ENCODE measurements around the gene HAUS7. TPM values are rescaled to one million over a fixed set of nuclear protein-coding genes. Genes with fewer than 3 reads are reported as not detected.

The HAUS7 gene
- total RNA-seq, 1 experiment from 2014 or later = 59.9 TPM

- DNase-seq (ENCODE audit: low read depth, low spot score) = no peak
- no peak for ATAC-seq
- ChIA-PET POLR2A (no interaction called here), CTCF (interaction anchor here (1.1 kb wide), 1 partner anchor 10 kb away, joined by 3 read pairs; no protein-coding TSS in a partner anchor)
- Histone ChIP-seq H3K27ac (ENCODE audit: low read length) (no peak overlapping the region), H3K4me1 (ENCODE audit: control insufficient read depth, insufficient read depth, low read length) (no peaks in the 10 kb centered on the region), H3K4me3 (ENCODE audit: low read depth in 2 of 2, low read length in 2 of 2) (no peak overlapping the region), H3K9me3 (ENCODE audit: control insufficient read depth, insufficient read depth, low read depth, low read length) (no peaks in the 10 kb centered on the region), H3K36me3 (ENCODE audit: control insufficient read depth, insufficient read depth, low read length) (no peaks in the 10 kb centered on the region; the same call in 1 of the 2 replicates), H3K27me3 (ENCODE audit: control insufficient read depth, insufficient read depth, low read length) (no peaks in the 10 kb centered on the region)
- intact Hi-C loops (cut with micrococcal nuclease; ENCODE audit: unreplicated experiment) = no loop called here
- in situ Hi-C loops (cut with HindIII; ENCODE audit: low pct_unique_long_range_greater_than_20kb, low sequenced_read_pairs) = no loop called here
- no peak for TF ChIP-seq REST (IDR thresholded peaks at IDR 0.05; ENCODE audit: insufficient read depth in 1 of 2, low read depth in 2 of 2, low read length in 1 of 2)
- no peak for TF ChIP-seq TCF7L2 (IDR thresholded peaks at IDR 0.05; ENCODE audit: low read depth, low read length)
- no peak for TF ChIP-seq CTCF (IDR thresholded peaks at IDR 0.05)
- TF ChIP-seq POLR2AphosphoS5 (IDR thresholded peaks at IDR 0.05; ENCODE audit: low read depth, low read length) = no peak
- TF ChIP-seq SIN3A (IDR thresholded peaks at IDR 0.05; ENCODE audit: borderline replicate concordance, insufficient read depth, low read depth, low read length) = no peak
- BruUV-seq (replicated peaks) = no TSS peak
Measured at GRCh38 chrX:153450949-153451277, 19.5 kb downstream of the HAUS7 start.

- H3K36me3 ChIP-seq (ENCODE audit: control insufficient read depth, insufficient read depth, low read length) = no peaks in the 10 kb centered on the region; the same call in 1 of the 2 replicates
- in situ Hi-C loops (cut with HindIII; ENCODE audit: low pct_unique_long_range_greater_than_20kb, low sequenced_read_pairs) = no loop called here
Measured at GRCh38 chrX:153450114-153450948, 20.0 kb downstream of the HAUS7 start.

More at GRCh38 chrX:153450114-153450948, 20.0 kb downstream of the HAUS7 start:
- DNase-seq (ENCODE audit: low read depth, low spot score) = no peak
- Histone ChIP-seq H3K4me3 (ENCODE audit: low read depth in 2 of 2, low read length in 2 of 2) (no peak overlapping the region), H3K27ac (ENCODE audit: low read length) (no peak overlapping the region), H3K9me3 (ENCODE audit: control insufficient read depth, insufficient read depth, low read depth, low read length) (no peaks in the 10 kb centered on the region), H3K4me1 (ENCODE audit: control insufficient read depth, insufficient read depth, low read length) (no peaks in the 10 kb centered on the region), H3K27me3 (ENCODE audit: control insufficient read depth, insufficient read depth, low read length) (no peaks in the 10 kb centered on the region)
- CTCF ChIA-PET = no interaction called here
- ATAC-seq = no peak
- POLR2A ChIA-PET = no interaction called here
- intact Hi-C loops (cut with micrococcal nuclease; ENCODE audit: unreplicated experiment) = no loop called here
- no peak for TF ChIP-seq SIN3A (IDR thresholded peaks at IDR 0.05; ENCODE audit: borderline replicate concordance, insufficient read depth, low read depth, low read length)
- no peak for TF ChIP-seq POLR2AphosphoS5 (IDR thresholded peaks at IDR 0.05; ENCODE audit: low read depth, low read length)
- TF ChIP-seq TCF7L2 (IDR thresholded peaks at IDR 0.05; ENCODE audit: low read depth, low read length) = no peak
- TF ChIP-seq REST (IDR thresholded peaks at IDR 0.05; ENCODE audit: insufficient read depth in 1 of 2, low read depth in 2 of 2, low read length in 1 of 2) = no peak
- TF ChIP-seq CTCF (IDR thresholded peaks at IDR 0.05) = no peak
- BruUV-seq (replicated peaks) = no TSS peak
